Measurements from ENCODE around the gene PALD1. TPM values are rescaled to one million over a fixed set of nuclear protein-coding genes. Genes with fewer than 3 reads are reported as not detected.

PALD1 gene
- polyA plus RNA-seq, 3 donors, result 0.04 to 0.11 TPM; not detected in 1

GRCh38 chr10:70561070-70561469 is 82.5 kb downstream of the PALD1 start:
- no peak overlapping the region for H3K4me2 ChIP-seq (replicated peaks; ENCODE audit: extremely low read depth, low read length, poor library complexity, severe bottlenecking)
- no peak for DNase-seq
- H2AFZ ChIP-seq (ENCODE audit: insufficient read depth, low read depth, low read length, poor library complexity, severe bottlenecking), result peak overlapping the region; percentile 21
- no peaks in the 10 kb centered on the region for H3K9me3 ChIP-seq (replicated peaks in 1 of 2; ENCODE audit: control insufficient read depth in 1 of 2, insufficient read depth in 1 of 2, low read length in 2 of 2)
- TF ChIP-seq CTCF (IDR thresholded peaks at IDR 0.05), result no peak
- H4K20me1 ChIP-seq (ENCODE audit: insufficient read depth, low read length), result no peaks in the 10 kb centered on the region
- no peak overlapping the region for H3K4me3 Mint-ChIP-seq
- H3K4me3 ChIP-seq (replicated peaks in 1 of 3; ENCODE audit: low read depth in 2 of 3, low read length in 3 of 3), result no peak overlapping the region
- H3K36me3 Mint-ChIP-seq, result no peaks in the 10 kb centered on the region
- peaks cover 33 to 38% of the 10 kb centered on the region in 2 donors for H3K4me1 ChIP-seq (ENCODE audit: control insufficient read depth in 1 of 2, insufficient read depth in 2 of 2, low read length in 2 of 2)
- WGBS (ENCODE audit: insufficient coverage), result 20% methylated on average over 8 of the region's 10 CpGs
- no peak overlapping the region for H3K27ac Mint-ChIP-seq
- no peak overlapping the region for H3K27ac ChIP-seq (ENCODE audit: low read depth in 1 of 2, low read length in 2 of 2)
- H3K4me1 Mint-ChIP-seq, result peaks cover 44% of the 10 kb centered on the region
- H3K79me2 ChIP-seq (ENCODE audit: insufficient read depth, low read length), result no peaks in the 10 kb centered on the region
- H3K27me3 ChIP-seq (ENCODE audit: control insufficient read depth in 2 of 2, insufficient read depth in 2 of 2, low read length in 2 of 2), result no peaks in the 10 kb centered on the region
- H3K36me3 ChIP-seq (replicated peaks in 1 of 2; ENCODE audit: control insufficient read depth in 1 of 2, insufficient read depth in 2 of 2, low read length in 2 of 2), result no peaks in the 10 kb centered on the region
- H3K9me3 Mint-ChIP-seq, result no peaks in the 10 kb centered on the region
- H3K9ac ChIP-seq (ENCODE audit: insufficient read depth, low read length, poor library complexity, severe bottlenecking), result no peak overlapping the region
- H3K27me3 Mint-ChIP-seq (ENCODE audit: low read depth in 3 of 3), result peaks cover 1 to 7% (median 7%) of the 10 kb centered on the region in 3 donors
- intact Hi-C loops (cut with micrococcal nuclease), result no loop called here

DNA sequence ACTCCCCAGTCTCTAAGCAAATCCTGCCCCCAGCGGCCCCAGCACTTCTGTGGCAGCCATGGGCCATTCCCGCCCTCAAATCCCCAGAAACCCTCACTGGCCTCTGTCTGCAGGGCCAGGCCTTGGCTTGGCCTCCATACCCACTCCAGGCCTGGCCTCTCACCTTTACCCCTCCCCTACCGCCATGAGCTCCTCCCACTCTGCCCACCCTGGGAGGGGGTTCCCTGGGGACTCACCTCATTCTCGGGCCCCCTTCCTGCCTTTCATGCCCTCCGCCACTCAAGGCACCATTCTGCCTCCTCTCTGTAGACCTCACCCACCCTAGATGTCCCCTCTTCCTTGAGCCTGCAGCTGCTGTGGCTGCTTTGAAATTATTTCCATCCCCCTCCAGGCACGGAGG is 83.0 kb downstream of the PALD1 start:
- Histone ChIP-seq H4K20me1 (ENCODE audit: insufficient read depth, low read length) (no peaks in the 10 kb centered on the region), H2AFZ (ENCODE audit: insufficient read depth, low read depth, low read length, poor library complexity, severe bottlenecking) (peak overlapping the region; percentile 21), H3K9ac (ENCODE audit: insufficient read depth, low read length, poor library complexity, severe bottlenecking) (no peak overlapping the region), H3K36me3 (replicated peaks in 1 of 2; ENCODE audit: control insufficient read depth in 1 of 2, insufficient read depth in 2 of 2, low read length in 2 of 2) (no peaks in the 10 kb centered on the region), H3K79me2 (ENCODE audit: insufficient read depth, low read length) (no peaks in the 10 kb centered on the region), H3K27me3 (ENCODE audit: control insufficient read depth in 2 of 2, insufficient read depth in 2 of 2, low read length in 2 of 2) (no peaks in the 10 kb centered on the region), H3K27ac (ENCODE audit: low read depth in 1 of 2, low read length in 2 of 2) (no peak overlapping the region), H3K9me3 (replicated peaks in 1 of 2; ENCODE audit: control insufficient read depth in 1 of 2, insufficient read depth in 1 of 2, low read length in 2 of 2) (no peaks in the 10 kb centered on the region), H3K4me2 (replicated peaks; ENCODE audit: extremely low read depth, low read length, poor library complexity, severe bottlenecking) (no peak overlapping the region), H3K4me3 (replicated peaks in 1 of 3; ENCODE audit: low read depth in 2 of 3, low read length in 3 of 3) (no peak overlapping the region), H3K4me1 (ENCODE audit: control insufficient read depth in 1 of 2, insufficient read depth in 2 of 2, low read length in 2 of 2) (peaks cover 38 to 43% of the 10 kb centered on the region in 2 donors)
- TF ChIP-seq CTCF (IDR thresholded peaks at IDR 0.05), result no peak
- H3K4me3 Mint-ChIP-seq, result no peak overlapping the region
- intact Hi-C loops (cut with micrococcal nuclease), result no loop called here
- no peaks in the 10 kb centered on the region for H3K9me3 Mint-ChIP-seq
- peaks cover 1 to 9% (median 7%) of the 10 kb centered on the region in 3 donors for H3K27me3 Mint-ChIP-seq (ENCODE audit: low read depth in 3 of 3)
- 91% methylated on average over 5 of the region's 6 CpGs for WGBS (ENCODE audit: insufficient coverage)
- H3K36me3 Mint-ChIP-seq, result no peaks in the 10 kb centered on the region
- H3K4me1 Mint-ChIP-seq, result peaks cover 48% of the 10 kb centered on the region
- H3K27ac Mint-ChIP-seq, result no peak overlapping the region
- DNase-seq, result no peak
